Loucy (cell line): ENCODE data around the gene CLN5.

Experiments
- H2AFZ ChIP-seq: fragments of 200-600 bp; sonication (generic); 2 replicates; pipeline ENCODE4 v1.6.0; 2016; ENCODE audit warnings: antibody characterized with exemption, mild to moderate bottlenecking, low read length, moderate library complexity
- H3F3A ChIP-seq: fragments of 200-600 bp; 2 replicates; pipeline ENCODE4 v1.6.0; 2016; ENCODE audit warnings: antibody characterized with exemption, low read depth, mild to moderate bottlenecking
- H3K27me3 ChIP-seq: fragments of 200-600 bp; sonication (generic); 2 replicates; pipeline ENCODE4 v1.6.1; 2014; ENCODE audit warnings: low read length, mild to moderate bottlenecking; ENCODE audit not compliant: insufficient read depth, poor library complexity, severe bottlenecking
- H3K36me3 ChIP-seq: fragments of 200-600 bp; sonication (generic); 2 replicates; pipeline ENCODE4 v1.6.1; 2016; ENCODE audit warnings: low read length; ENCODE audit not compliant: insufficient read depth
- H3K4me1 ChIP-seq: fragments of 200-600 bp; sonication (generic); 2 replicates; pipeline ENCODE4 v1.5.1; 2014; ENCODE audit warnings: low read length, mild to moderate bottlenecking; ENCODE audit not compliant: insufficient read depth, poor library complexity, severe bottlenecking
- H3K4me2 ChIP-seq: fragments of 200-600 bp; sonication (generic); 2 replicates; pipeline ENCODE4 v1.6.0; 2014; ENCODE audit warnings: antibody characterized with exemption, low read length, low read depth, mild to moderate bottlenecking; ENCODE audit not compliant: poor library complexity, severe bottlenecking
- H3K4me3 ChIP-seq: fragments of 200-600 bp; sonication (generic); 2 replicates; pipeline ENCODE4 v1.5.1; 2014; ENCODE audit warnings: low read length, mild to moderate bottlenecking, mixed read lengths; ENCODE audit not compliant: poor library complexity, severe bottlenecking
- H3K79me2 ChIP-seq: fragments of 200-600 bp; sonication (generic); 2 replicates; pipeline ENCODE4 v1.6.1; 2014; ENCODE audit warnings: low read length; ENCODE audit not compliant: insufficient read depth
- H3K9ac ChIP-seq: fragments of 200-600 bp; sonication (generic); 2 replicates; pipeline ENCODE4 v1.6.0; 2014; ENCODE audit warnings: mild to moderate bottlenecking, low read depth, low read length, moderate library complexity; ENCODE audit not compliant: poor library complexity, severe bottlenecking
- H3K9me2 ChIP-seq: fragments of 200-600 bp; sonication (generic); replicated peaks from 2 replicates; pipeline ENCODE4 v1.6.1; 2016; ENCODE audit warnings: low read depth, low read length, mixed read lengths
- H3K9me3 ChIP-seq: fragments of 200-600 bp; sonication (generic); 2 replicates; pipeline ENCODE4 v1.6.1; 2014; ENCODE audit warnings: mild to moderate bottlenecking, antibody characterized with exemption, low read length, low read depth; ENCODE audit not compliant: insufficient read depth
- H4K20me1 ChIP-seq: fragments of 200-600 bp; sonication (generic); 2 replicates; pipeline ENCODE4 v1.6.0; 2014; ENCODE audit warnings: antibody characterized with exemption, low read length, mild to moderate bottlenecking; ENCODE audit not compliant: insufficient read depth, poor library complexity, severe bottlenecking
- EZH2phosphoT487 ChIP-seq: fragments of 200-600 bp; IDR thresholded peaks from 2 replicates; pipeline ENCODE4 v1.6.1; 2018; ENCODE audit warnings: antibody characterized with exemption, mild to moderate bottlenecking, moderate library complexity, borderline replicate concordance
- TF ChIP-seq, protein P1 (sequence below): fragments of 200-600 bp; sonication (generic); conservative IDR thresholded peaks from 2 replicates; pipeline ENCODE4 v1.5.1; 2014; ENCODE audit warnings: mild to moderate bottlenecking, antibody characterized with exemption, low read length

CLN5 gene

GRCh38 chr13:76953968-76954367 lies 37.9 kb upstream of the CLN5 start:
- Histone ChIP-seq H4K20me1 (no peaks in the 10 kb centered on the region), H3K9me2 (no peaks in the 10 kb centered on the region), H3K9ac (no peak overlapping the region), H3F3A (no peaks in the 10 kb centered on the region), H3K4me3 (no peak overlapping the region), H2AFZ (no peak overlapping the region), H3K4me2 (no peak overlapping the region), H3K4me1 (no peaks in the 10 kb centered on the region), H3K27me3 (no peaks in the 10 kb centered on the region), H3K9me3 (no peaks in the 10 kb centered on the region), H3K36me3 (no peaks in the 10 kb centered on the region), H3K79me2 (no peaks in the 10 kb centered on the region)
- TF ChIP-seq, protein P1, sequence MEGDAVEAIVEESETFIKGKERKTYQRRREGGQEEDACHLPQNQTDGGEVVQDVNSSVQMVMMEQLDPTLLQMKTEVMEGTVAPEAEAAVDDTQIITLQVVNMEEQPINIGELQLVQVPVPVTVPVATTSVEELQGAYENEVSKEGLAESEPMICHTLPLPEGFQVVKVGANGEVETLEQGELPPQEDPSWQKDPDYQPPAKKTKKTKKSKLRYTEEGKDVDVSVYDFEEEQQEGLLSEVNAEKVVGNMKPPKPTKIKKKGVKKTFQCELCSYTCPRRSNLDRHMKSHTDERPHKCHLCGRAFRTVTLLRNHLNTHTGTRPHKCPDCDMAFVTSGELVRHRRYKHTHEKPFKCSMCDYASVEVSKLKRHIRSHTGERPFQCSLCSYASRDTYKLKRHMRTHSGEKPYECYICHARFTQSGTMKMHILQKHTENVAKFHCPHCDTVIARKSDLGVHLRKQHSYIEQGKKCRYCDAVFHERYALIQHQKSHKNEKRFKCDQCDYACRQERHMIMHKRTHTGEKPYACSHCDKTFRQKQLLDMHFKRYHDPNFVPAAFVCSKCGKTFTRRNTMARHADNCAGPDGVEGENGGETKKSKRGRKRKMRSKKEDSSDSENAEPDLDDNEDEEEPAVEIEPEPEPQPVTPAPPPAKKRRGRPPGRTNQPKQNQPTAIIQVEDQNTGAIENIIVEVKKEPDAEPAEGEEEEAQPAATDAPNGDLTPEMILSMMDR: no peak
- no peak for TF ChIP-seq EZH2phosphoT487

DNA sequence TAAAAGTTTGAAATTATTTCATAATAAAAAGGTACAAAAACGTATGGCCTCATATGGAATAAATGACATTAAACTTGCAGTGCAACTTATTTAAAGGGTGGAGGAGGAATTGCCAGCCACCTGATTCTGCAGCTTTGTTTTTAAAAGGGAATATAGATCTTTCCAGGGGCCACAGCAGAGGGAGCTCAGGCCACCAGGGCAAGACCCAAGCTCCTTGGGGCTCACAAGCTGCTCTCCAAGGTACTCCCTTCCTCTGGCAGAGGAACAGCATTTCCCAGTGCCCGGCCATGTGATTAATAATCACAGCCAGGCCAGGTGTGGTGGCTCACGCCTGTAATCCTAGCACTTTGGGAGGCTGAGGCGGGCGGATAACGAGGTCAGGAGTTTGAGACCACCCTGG lies 37.3 kb upstream of the CLN5 start:
- Histone ChIP-seq H3K4me3 (no peak overlapping the region), H3K79me2 (no peaks in the 10 kb centered on the region), H3F3A (no peaks in the 10 kb centered on the region), H3K36me3 (no peaks in the 10 kb centered on the region), H3K27me3 (no peaks in the 10 kb centered on the region), H3K9me2 (no peaks in the 10 kb centered on the region), H3K4me2 (no peak overlapping the region), H3K4me1 (no peaks in the 10 kb centered on the region), H3K9me3 (no peaks in the 10 kb centered on the region; the same call in 1 of the 2 replicates), H4K20me1 (no peaks in the 10 kb centered on the region), H2AFZ (no peak overlapping the region), H3K9ac (no peak overlapping the region)
- TF ChIP-seq EZH2phosphoT487: no peak
- TF ChIP-seq, protein P1: no peak

DNA sequence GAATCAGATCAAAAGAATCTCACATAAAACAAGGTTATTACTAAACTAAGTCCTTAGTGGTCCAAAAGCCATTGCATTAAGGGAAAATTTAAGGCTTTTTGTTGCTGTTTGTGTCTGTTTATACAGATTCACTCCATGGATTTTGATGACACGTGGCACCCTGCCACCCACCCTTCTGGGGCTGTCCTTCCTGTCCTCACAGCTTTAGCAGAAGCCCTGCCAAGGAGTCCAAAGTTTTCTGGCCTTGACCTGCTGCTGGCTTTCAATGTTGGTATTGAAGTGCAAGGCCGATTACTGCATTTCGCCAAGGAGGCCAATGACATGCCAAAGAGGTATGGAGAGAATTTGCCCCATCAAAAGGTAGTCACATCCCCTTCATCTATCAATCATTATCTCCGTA lies 36.7 kb upstream of the CLN5 start:
- Histone ChIP-seq H3F3A (no peaks in the 10 kb centered on the region), H3K9ac (no peak overlapping the region), H3K27me3 (no peaks in the 10 kb centered on the region), H3K4me2 (no peak overlapping the region), H3K79me2 (no peaks in the 10 kb centered on the region), H3K9me3 (peaks cover 5% of the 10 kb centered on the region; the same call in 1 of the 2 replicates), H4K20me1 (no peaks in the 10 kb centered on the region), H2AFZ (no peak overlapping the region), H3K4me1 (no peaks in the 10 kb centered on the region), H3K4me3 (no peak overlapping the region), H3K36me3 (no peaks in the 10 kb centered on the region), H3K9me2 (no peaks in the 10 kb centered on the region)
- no peak for TF ChIP-seq EZH2phosphoT487
- TF ChIP-seq, protein P1: no peak
